EH (cell line): ENCODE data around the gene ATXN7.

Source experiments
- DNase-seq: peaks from one replicate; pipeline ENCODE4 v3.0.0-alpha.2; 2015; ENCODE audit warnings: low read depth

ATXN7 gene

GRCh38 chr3:63966007-63966406 lies 102.3 kb downstream of the ATXN7 start:
- DNase-seq: no peak

- DNase-seq: no peak
These were observed 103.2 kb downstream of the ATXN7 start for GRCh38 chr3:63966871-63967270.

GRCh38 chr3:63967675-63968611 lies 104.3 kb downstream of the ATXN7 start:
- peak; percentile 55 for DNase-seq

- peak; percentile 49 for DNase-seq
These were observed 105.1 kb downstream of the ATXN7 start for GRCh38 chr3:63968612-63969350.

GRCh38 chr3:63969876-63970275 lies 106.2 kb downstream of the ATXN7 start:
- DNase-seq: no peak

- no peak for DNase-seq
These were observed 107.2 kb downstream of the ATXN7 start for GRCh38 chr3:63970631-63971475.

GRCh38 chr3:63972196-63972595 lies 108.5 kb downstream of the ATXN7 start:
- peak; percentile 84 for DNase-seq

- no peak for DNase-seq
These were observed 109.3 kb downstream of the ATXN7 start for GRCh38 chr3:63972987-63973386.

GRCh38 chr3:63973406-63973805 lies 109.7 kb downstream of the ATXN7 start:
- DNase-seq: no peak

- DNase-seq: no peak
These were observed 110.8 kb downstream of the ATXN7 start for GRCh38 chr3:63974451-63974850.

- peak; percentile 71 for DNase-seq
These were observed 112.1 kb downstream of the ATXN7 start for GRCh38 chr3:63975723-63976122.

GRCh38 chr3:63976161-63976871 lies 112.6 kb downstream of the ATXN7 start:
- DNase-seq: peak; percentile 95

- no peak for DNase-seq
These were observed 113.2 kb downstream of the ATXN7 start for GRCh38 chr3:63976872-63977200.

GRCh38 chr3:63977893-63978292 lies 114.2 kb downstream of the ATXN7 start:
- DNase-seq: no peak

- peak; percentile 48 for DNase-seq
These were observed 115.6 kb downstream of the ATXN7 start for GRCh38 chr3:63979093-63979885.

- DNase-seq: no peak
These were observed 116.4 kb downstream of the ATXN7 start for GRCh38 chr3:63980019-63980418.

- no peak for DNase-seq
These were observed 117.3 kb downstream of the ATXN7 start for GRCh38 chr3:63980830-63981498.

GRCh38 chr3:63981980-63982379 lies 118.3 kb downstream of the ATXN7 start:
- DNase-seq: no peak

- no peak for DNase-seq
These were observed 120.7 kb downstream of the ATXN7 start for GRCh38 chr3:63984391-63984790.

- no peak for DNase-seq
These were observed 122.5 kb downstream of the ATXN7 start for GRCh38 chr3:63986146-63986545.
